Measurements from ENCODE around the gene SLC2A4.
A peak's percentile ranks its signal among the peaks of the same experiment; 100 is the strongest.

Gene SLC2A4

DNA sequence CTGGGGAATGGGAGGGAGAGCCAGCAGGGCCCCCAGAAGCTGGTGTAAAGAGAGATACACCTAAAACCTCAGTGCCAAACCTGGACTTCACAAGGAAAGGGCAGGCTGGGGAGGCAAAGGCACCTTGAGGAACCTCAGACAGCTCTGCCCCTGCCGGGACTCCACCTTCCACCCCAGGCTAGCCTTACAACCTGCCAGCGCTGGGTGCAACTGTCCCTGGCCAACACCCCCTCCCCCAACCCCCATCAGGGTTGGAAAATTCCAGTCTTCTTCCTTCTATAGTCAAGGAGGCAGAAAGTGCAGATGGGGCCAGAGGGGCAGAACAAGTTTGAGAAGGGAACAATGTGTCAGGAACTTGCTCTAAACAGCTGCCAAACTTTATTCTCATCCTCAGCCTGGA, 10.7 kb downstream of the SLC2A4 start:
- CTCF ChIA-PET = interaction anchor here (1.1 to 5.6 kb wide), 4 partner anchors 11 to 246 kb away, joined by 3 to 56 read pairs (median 4); partner anchors contain the start of genes ACADVL, DLG4 and SLC2A4
- POLR2A ChIA-PET = no interaction called here
- TF ChIP-seq, protein P1, sequence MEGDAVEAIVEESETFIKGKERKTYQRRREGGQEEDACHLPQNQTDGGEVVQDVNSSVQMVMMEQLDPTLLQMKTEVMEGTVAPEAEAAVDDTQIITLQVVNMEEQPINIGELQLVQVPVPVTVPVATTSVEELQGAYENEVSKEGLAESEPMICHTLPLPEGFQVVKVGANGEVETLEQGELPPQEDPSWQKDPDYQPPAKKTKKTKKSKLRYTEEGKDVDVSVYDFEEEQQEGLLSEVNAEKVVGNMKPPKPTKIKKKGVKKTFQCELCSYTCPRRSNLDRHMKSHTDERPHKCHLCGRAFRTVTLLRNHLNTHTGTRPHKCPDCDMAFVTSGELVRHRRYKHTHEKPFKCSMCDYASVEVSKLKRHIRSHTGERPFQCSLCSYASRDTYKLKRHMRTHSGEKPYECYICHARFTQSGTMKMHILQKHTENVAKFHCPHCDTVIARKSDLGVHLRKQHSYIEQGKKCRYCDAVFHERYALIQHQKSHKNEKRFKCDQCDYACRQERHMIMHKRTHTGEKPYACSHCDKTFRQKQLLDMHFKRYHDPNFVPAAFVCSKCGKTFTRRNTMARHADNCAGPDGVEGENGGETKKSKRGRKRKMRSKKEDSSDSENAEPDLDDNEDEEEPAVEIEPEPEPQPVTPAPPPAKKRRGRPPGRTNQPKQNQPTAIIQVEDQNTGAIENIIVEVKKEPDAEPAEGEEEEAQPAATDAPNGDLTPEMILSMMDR (IDR thresholded peaks at IDR 0.05; ENCODE audit: insufficient read depth, low read length, missing control alignments) = no peak
- no peak overlapping the region for H3K4me3 ChIP-seq (ENCODE audit: low read depth, low read length)
- DNase-seq (ENCODE audit: low read depth, low spot score) = no peak

DNA sequence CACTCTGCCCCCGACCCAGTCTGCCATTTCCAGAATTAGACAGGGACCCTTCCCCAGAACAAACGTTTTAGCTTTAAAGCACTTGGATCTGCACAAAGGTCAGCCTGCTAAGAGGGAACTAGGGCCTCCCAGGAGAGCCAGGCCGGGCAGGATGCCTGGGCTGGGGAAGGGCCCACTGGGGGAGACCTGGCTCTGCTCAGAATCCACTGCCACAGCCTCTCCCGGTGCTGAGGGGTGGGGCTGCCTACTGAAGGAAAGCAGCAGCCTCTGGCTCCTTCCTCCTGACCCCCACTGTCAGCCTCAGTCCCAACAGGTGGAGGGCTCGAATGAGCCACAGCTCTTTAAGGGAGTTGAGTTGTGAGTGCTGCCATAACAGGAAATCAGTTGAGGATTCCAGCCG, 11.2 kb downstream of the SLC2A4 start:
- DNase-seq (ENCODE audit: low read depth, low spot score) = no peak
- POLR2A ChIA-PET = no interaction called here
- H3K4me3 ChIP-seq (ENCODE audit: low read depth, low read length) = no peak overlapping the region
- TF ChIP-seq, protein P1 (IDR thresholded peaks at IDR 0.05; ENCODE audit: insufficient read depth, low read length, missing control alignments) = no peak
- CTCF ChIA-PET = interaction anchor here (1.1 to 5.6 kb wide), 4 partner anchors 12 to 240 kb away, joined by 3 to 56 read pairs (median 4); partner anchors contain the start of genes ACADVL, DLG4 and SLC2A4

DNA sequence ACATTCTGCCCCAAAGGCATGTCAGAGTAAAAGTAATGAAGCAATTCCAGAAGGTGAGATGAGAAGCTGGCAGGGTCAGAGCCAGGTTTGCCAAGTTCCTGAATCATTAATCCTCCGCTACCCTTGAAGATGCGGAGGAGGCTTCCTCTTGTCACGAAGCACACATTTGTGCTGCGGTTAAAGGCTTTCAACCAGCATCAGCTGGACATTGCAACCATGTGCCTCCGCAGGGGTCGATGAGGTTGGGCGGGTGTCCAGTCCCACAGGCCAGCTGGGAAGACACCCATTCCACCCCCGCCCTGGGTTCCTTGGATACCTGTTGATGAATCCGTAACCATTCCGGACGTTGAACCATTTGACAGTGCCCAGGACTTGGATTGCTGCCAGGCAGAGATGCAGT, 11.6 kb downstream of the SLC2A4 start:
- TF ChIP-seq, protein P1 (IDR thresholded peaks at IDR 0.05; ENCODE audit: insufficient read depth, low read length, missing control alignments) = no peak
- H3K4me3 ChIP-seq (ENCODE audit: low read depth, low read length) = no peak overlapping the region
- CTCF ChIA-PET = interaction anchor here (0.7 to 5.6 kb wide), 4 partner anchors 12 to 241 kb away, joined by 3 to 56 read pairs (median 4); partner anchors contain the start of genes ACADVL, DLG4 and SLC2A4
- no peak for DNase-seq (ENCODE audit: low read depth, low spot score)
- POLR2A ChIA-PET = no interaction called here

DNA sequence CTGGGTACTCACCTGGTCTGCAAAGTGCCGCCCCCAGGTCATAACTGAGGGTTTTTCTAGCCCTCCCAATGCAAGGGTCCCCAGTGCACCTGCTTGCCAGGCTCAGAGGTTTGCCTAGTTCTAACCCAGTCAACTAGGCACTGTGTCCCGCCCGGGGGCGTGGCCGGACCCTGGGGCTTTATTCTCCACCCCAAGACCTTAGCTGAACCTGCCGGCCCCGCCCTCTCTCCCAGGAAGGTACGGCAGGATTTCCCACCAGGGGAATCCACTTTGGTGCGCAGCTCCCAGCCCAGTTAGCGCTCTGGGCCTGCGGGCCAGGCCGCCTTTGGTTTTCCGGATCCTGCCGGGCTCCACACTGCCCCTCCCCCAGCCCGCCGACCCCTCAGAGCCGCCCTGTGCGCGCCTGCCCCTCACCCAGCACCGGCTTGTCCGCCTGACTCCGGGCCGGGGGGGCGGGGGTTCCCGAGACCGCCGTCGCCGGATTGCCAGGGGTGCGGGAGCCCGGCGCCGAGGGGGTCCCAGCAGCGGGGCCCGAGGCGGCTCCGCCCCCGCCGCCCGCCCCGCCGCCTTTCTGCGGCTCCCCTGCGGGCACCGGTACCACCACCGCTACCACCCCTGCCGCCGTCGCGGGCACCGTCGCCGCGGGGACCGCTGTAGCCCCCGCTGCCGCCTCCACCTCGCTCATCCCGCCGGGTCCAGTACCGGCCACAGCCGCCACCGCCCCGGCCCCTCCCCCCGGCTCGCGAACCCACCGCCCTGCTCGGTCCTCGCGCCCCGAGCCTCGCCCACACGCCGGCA, 12.5 kb downstream of the SLC2A4 start:
- POLR2A ChIA-PET = no interaction called here
- TF ChIP-seq, protein P1 (IDR thresholded peaks at IDR 0.05; ENCODE audit: insufficient read depth, low read length, missing control alignments) = no peak
- CTCF ChIA-PET = interaction anchor here (0.7 to 5.6 kb wide), 2 partner anchors 13 to 16 kb away, joined by 3 to 56 read pairs; partner anchors contain the start of gene SLC2A4
- no peak for DNase-seq (ENCODE audit: low read depth, low spot score)
- no peak overlapping the region; the same call in 1 of the 2 replicates for H3K4me3 ChIP-seq (ENCODE audit: low read depth, low read length)

DNA sequence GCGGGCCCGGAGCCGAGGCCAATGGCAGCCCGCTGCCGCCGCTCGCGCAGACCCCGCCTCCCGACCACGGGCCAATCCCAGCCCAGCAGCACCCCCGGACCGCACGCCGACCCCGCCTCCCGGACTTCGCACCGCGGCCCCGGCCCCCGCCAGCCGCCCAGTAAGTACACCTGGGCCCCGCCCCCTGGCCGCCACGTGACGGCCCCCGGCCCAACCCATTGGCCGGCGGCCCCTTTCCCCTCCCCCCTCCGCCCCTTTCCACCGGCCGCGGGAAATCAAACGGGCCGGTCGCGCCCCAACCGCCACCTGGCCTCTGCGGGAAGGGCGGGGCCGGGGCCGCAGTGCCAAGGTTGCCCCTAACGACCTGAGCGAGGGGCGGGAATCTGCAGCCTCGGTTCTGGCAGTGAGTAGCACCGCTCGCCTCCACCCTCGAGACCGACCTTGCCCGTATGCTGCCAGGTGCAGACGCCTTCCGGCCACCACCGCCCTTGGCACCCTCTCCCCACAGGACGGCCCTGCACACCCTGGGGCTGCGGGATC, 13.2 kb downstream of the SLC2A4 start, which contains the start of gene YBX2:
Gene YBX2, minus strand, starts transcription at position 26 of the 540 bp plus-strand sequence. CDS start 139 bp downstream, outside the sequence.
- TF ChIP-seq, protein P1 (IDR thresholded peaks at IDR 0.05; ENCODE audit: insufficient read depth, low read length, missing control alignments) = no peak
- peak within 1 kb of the TSS; percentile 29 for H3K4me3 ChIP-seq (ENCODE audit: low read depth, low read length)
- ChIA-PET CTCF (no interaction called here), POLR2A (no interaction called here)
- no peak for DNase-seq (ENCODE audit: low read depth, low spot score)

Measured in AG04449 (cell line).